Muscle layer of colon (tissue), 2 donors: ENCODE results near the gene C9.
"Not testable (repeated sequence)": the region's sequence is repeated elsewhere in the genome, so short reads cannot be mapped to it uniquely, and the experiment has no call there.

Experiments used
- H3K27ac ChIP-seq: one replicate; pipeline ENCODE4 v1.7.0; 2013; ENCODE audit warnings: low read depth, mild to moderate bottlenecking, low read length, moderate library complexity
- H3K27me3 ChIP-seq, 2 donors: one replicate each; pipeline ENCODE4 v1.7.0; 2013; ENCODE audit warnings: low read length in 2 of 2, mild to moderate bottlenecking in 2 of 2; ENCODE audit not compliant: insufficient read depth in 2 of 2, control insufficient read depth in 1 of 2
- H3K36me3 ChIP-seq: one replicate; pipeline ENCODE4 v1.7.0; 2013; ENCODE audit warnings: mild to moderate bottlenecking, low read length; ENCODE audit not compliant: insufficient read depth
- H3K4me1 ChIP-seq: one replicate; pipeline ENCODE4 v1.7.0; 2013; ENCODE audit warnings: mild to moderate bottlenecking, low read length; ENCODE audit not compliant: insufficient read depth
- H3K4me3 ChIP-seq, 2 donors: one replicate each; pipeline ENCODE4 v1.7.0; 2013; ENCODE audit warnings: low read length in 2 of 2, low read depth in 1 of 2, mild to moderate bottlenecking in 1 of 2, moderate library complexity in 1 of 2
- H3K9ac ChIP-seq: one replicate; pipeline ENCODE4 v1.7.0; 2013; ENCODE audit warnings: low read length
- H3K9me3 ChIP-seq: one replicate; pipeline ENCODE4 v1.7.0; 2013; ENCODE audit warnings: mild to moderate bottlenecking, low read length
- donor health status: abdominal sarcoma.
- donor health status: Adenocarcinoma of cecum.

C9 gene

DNA sequence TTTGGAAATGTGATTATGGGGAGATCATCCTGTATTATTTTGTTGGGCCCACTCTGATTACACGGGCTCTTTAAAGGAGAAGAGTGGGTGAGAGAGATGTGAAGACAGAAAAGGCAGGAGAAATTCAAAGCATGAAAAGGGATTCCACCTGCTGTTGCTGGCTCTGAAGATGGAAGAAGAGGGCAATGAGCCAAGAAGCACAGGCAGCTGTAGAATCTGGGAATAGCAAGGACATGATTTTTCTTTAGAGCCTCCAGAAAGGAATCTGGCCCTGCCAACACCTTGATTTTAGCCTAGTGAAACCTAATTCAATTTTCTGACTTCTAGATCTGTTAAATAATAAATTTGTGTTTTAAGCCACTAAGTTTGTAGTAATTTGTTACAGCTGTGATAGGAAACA, 11.3 kb downstream of the C9 start:
- no peaks in the 10 kb centered on the region for H3K36me3 ChIP-seq
- no peak overlapping the region for H3K4me3 ChIP-seq
- H3K27me3 ChIP-seq = no peaks in the 10 kb centered on the region
- H3K9ac ChIP-seq = no peak overlapping the region
- no peaks in the 10 kb centered on the region for H3K4me1 ChIP-seq
- no peaks in the 10 kb centered on the region for H3K9me3 ChIP-seq
- no peak overlapping the region for H3K27ac ChIP-seq

DNA sequence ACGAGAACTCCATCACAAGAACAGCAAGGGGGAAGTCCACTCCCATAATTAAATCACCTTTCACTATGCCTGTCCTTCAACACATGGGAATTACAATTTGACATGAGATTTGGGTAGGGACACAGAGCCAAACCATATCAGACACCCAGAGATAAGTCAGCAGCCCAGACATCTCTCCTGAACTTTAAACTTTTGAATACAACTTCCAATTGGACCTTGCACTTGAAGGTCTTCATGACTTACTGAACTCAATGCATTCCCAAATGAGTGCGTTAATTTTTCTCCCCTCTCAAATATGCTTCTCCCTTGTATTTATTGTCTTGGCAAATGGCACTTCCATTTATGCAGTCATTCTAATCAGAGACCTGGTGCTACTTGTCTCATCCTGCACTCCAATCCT, 12.1 kb downstream of the C9 start:
- no peaks in the 10 kb centered on the region for H3K9me3 ChIP-seq
- H3K4me3 ChIP-seq = no peak overlapping the region
- no peak overlapping the region for H3K9ac ChIP-seq

GRCh38 chr5:39349484-39349883, 14.8 kb downstream of the C9 start:
- Histone ChIP-seq H3K9me3 (no peaks in the 10 kb centered on the region), H3K27me3 (no peaks in the 10 kb centered on the region), H3K36me3 (no peaks in the 10 kb centered on the region), H3K4me1 (no peaks in the 10 kb centered on the region), H3K27ac (no peak overlapping the region), H3K4me3 (no peak overlapping the region), H3K9ac (no peak overlapping the region)

More for the DNA sequence above, 12.1 kb downstream of the C9 start:
- Histone ChIP-seq H3K4me1 (no peaks in the 10 kb centered on the region), H3K27ac (no peak overlapping the region), H3K36me3 (no peaks in the 10 kb centered on the region), H3K27me3 (no peaks in the 10 kb centered on the region)

- H3K9ac ChIP-seq = no peak overlapping the region
- no peak overlapping the region for H3K27ac ChIP-seq
- H3K4me3 ChIP-seq = no peak overlapping the region
- no peaks in the 10 kb centered on the region for H3K4me1 ChIP-seq
- no peaks in the 10 kb centered on the region for H3K36me3 ChIP-seq
- H3K9me3 ChIP-seq = no peaks in the 10 kb centered on the region
- H3K27me3 ChIP-seq = no peaks in the 10 kb centered on the region
Measured at GRCh38 chr5:39342460-39342859, 21.8 kb downstream of the C9 start.

- no peaks in the 10 kb centered on the region for H3K36me3 ChIP-seq
- no peaks in the 10 kb centered on the region for H3K4me1 ChIP-seq
- H3K9me3 ChIP-seq = no peaks in the 10 kb centered on the region
- H3K27ac ChIP-seq = no peak overlapping the region
- H3K9ac ChIP-seq = no peak overlapping the region
- no peaks in the 10 kb centered on the region for H3K27me3 ChIP-seq
- no peak overlapping the region for H3K4me3 ChIP-seq
Measured at GRCh38 chr5:39341896-39342295, 22.4 kb downstream of the C9 start.

- Histone ChIP-seq H3K9ac (no peak overlapping the region), H3K4me3 (no peak overlapping the region), H3K9me3 (no peaks in the 10 kb centered on the region), H3K27ac (no peak overlapping the region), H3K27me3 (no peaks in the 10 kb centered on the region), H3K36me3 (no peaks in the 10 kb centered on the region), H3K4me1 (no peaks in the 10 kb centered on the region)
Measured at GRCh38 chr5:39340506-39340905, 23.8 kb downstream of the C9 start.

GRCh38 chr5:39337252-39337915, 26.9 kb downstream of the C9 start:
- H3K9me3 ChIP-seq = no peaks in the 10 kb centered on the region
- no peak overlapping the region for H3K4me3 ChIP-seq
- no peak overlapping the region for H3K9ac ChIP-seq
- no peak overlapping the region for H3K27ac ChIP-seq
- H3K27me3 ChIP-seq = no peaks in the 10 kb centered on the region
- no peaks in the 10 kb centered on the region for H3K36me3 ChIP-seq
- no peaks in the 10 kb centered on the region for H3K4me1 ChIP-seq

- H3K27ac ChIP-seq, H3K4me3 ChIP-seq, H3K9ac ChIP-seq, H3K9me3 ChIP-seq, H3K4me1 ChIP-seq, H3K27me3 ChIP-seq, H3K36me3 ChIP-seq: not testable (repeated sequence)
Measured at GRCh38 chr5:39334296-39334695, 30.0 kb downstream of the C9 start.

- Histone ChIP-seq H3K4me1 (no peaks in the 10 kb centered on the region), H3K27me3 (no peaks in the 10 kb centered on the region), H3K9ac (no peak overlapping the region), H3K4me3 (no peak overlapping the region), H3K27ac (no peak overlapping the region), H3K36me3 (no peaks in the 10 kb centered on the region), H3K9me3 (no peaks in the 10 kb centered on the region)
Measured at GRCh38 chr5:39333104-39333503, 31.2 kb downstream of the C9 start.

GRCh38 chr5:39331861-39332381, 32.4 kb downstream of the C9 start:
- no peak overlapping the region for H3K4me3 ChIP-seq

GRCh38 chr5:39328731-39329130, 35.6 kb downstream of the C9 start:
- Histone ChIP-seq H3K4me3 (no peak overlapping the region), H3K27me3 (no peaks in the 10 kb centered on the region), H3K36me3 (no peaks in the 10 kb centered on the region), H3K9me3 (no peaks in the 10 kb centered on the region), H3K27ac (no peak overlapping the region), H3K9ac (no peak overlapping the region), H3K4me1 (no peaks in the 10 kb centered on the region)

More at GRCh38 chr5:39331861-39332381, 32.4 kb downstream of the C9 start:
- H3K27me3 ChIP-seq = no peaks in the 10 kb centered on the region
- no peaks in the 10 kb centered on the region for H3K9me3 ChIP-seq
- H3K36me3 ChIP-seq = no peaks in the 10 kb centered on the region
- no peak overlapping the region for H3K27ac ChIP-seq
- H3K9ac ChIP-seq = no peak overlapping the region
- H3K4me1 ChIP-seq = no peaks in the 10 kb centered on the region

DNA sequence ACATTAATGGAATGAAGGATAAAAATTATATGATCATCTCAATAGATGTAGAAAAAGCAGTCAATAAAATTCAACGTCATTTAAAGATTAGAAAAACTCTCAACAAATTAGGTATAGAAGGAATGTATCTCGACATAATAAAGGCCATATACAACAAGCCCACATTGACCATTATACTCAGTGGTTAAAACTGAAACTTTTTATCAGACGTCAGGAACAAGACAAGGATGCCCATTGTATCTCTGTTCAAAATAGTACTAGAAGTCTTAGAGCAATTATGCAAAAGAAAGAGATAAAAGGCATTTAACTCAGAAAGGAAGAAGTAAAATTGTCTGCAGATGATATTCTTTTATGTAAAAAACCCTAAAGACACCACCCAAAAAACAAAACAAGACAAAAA, 40.8 kb downstream of the C9 start:
- Histone ChIP-seq H3K27me3 (no peaks in the 10 kb centered on the region), H3K9ac (no peak overlapping the region), H3K27ac (no peak overlapping the region), H3K4me3 (no peak overlapping the region), H3K9me3 (no peaks in the 10 kb centered on the region), H3K36me3 (no peaks in the 10 kb centered on the region), H3K4me1 (no peaks in the 10 kb centered on the region)
